Stimulated activated CD8-positive, alpha-beta memory T cell treated with anti-CD3 and anti-CD28 coated beads, Interleukin-12 subunit alpha, Interleukin-12 subunit beta, amount 100 ng/mL, for 1 hour (primary cell): ENCODE results near the gene TFAM.

Source experiments
- DNase-seq: peaks from one replicate; pipeline ENCODE4 v3.0.0-alpha.2; 2020; ENCODE audit warnings: low read depth

TFAM gene

DNA sequence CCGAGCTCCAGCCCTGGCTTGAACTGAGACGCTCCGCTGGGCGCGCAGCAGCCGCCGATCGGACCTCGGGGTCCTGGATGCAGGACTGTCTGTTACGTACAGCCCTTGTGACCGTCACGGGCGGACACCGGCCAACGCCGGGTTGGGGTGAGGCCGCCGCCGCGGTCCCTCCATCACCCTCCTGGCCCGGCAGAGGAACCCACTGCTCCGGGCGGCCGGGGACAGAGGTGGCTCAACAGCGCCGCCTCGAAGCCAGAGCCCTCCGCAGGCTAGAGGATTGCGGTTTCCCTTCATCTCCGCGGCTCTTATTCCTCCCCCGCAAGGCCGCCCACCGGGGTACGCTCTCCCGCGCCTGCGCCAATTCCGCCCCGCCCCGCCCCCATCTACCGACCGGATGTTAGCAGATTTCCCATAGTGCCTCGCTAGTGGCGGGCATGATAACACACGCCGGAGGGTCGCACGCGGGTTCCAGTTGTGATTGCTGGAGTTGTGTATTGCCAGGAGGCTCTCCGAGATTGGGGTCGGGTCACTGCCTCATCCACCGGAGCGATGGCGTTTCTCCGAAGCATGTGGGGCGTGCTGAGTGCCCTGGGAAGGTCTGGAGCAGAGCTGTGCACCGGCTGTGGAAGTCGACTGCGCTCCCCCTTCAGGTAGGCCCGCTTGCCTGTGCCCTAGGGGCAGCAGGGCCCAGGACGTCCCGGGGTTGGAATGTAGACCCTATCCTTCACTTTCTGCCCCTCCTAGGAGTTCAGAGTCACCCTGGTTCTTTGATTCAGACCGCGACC, at the start of gene TFAM:
Gene TFAM (plus strand): TSS at position 412 of the 785 bp plus-strand sequence. CDS start 138 bp downstream, at position 550.
- peak; percentile 95 for DNase-seq

DNA sequence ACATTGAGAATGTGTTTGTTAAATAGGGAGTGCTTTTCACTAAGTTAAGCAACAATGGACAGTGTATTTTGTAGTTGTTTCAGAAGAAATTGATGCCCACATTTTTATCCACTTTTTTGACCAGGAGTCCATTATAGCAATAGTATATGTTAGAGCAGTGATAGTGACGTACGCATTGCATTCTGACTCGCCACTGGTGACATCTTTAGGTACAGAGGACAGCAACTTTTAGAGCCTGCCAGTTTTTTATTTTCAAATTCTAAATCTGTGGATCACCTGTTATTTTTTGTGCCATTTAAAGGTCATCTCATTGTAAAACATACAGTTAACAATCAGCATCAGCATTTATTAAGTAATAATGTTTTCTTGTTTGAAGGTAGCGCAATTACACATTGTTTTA, 49.0 kb upstream of the TFAM start:
- DNase-seq: no peak

DNA sequence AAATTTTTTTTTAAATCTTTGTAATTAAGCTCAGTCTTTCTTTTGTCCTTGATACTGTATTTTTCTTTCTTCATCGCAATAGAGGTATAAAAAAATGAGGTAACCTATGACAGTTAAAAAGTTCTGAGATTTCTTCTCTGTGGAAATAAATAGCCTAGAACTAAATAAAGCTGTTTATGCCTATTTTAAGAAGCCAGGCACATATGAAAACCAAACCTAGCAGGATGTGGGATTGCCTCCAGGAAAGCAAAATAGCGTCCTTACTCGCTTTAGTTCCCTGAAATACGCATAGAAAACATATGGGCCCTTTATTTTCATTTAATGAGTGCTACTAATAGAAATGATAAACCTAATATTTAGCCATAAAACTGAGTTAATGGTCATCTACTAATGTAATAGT, 43.8 kb upstream of the TFAM start:
- no peak for DNase-seq

DNA sequence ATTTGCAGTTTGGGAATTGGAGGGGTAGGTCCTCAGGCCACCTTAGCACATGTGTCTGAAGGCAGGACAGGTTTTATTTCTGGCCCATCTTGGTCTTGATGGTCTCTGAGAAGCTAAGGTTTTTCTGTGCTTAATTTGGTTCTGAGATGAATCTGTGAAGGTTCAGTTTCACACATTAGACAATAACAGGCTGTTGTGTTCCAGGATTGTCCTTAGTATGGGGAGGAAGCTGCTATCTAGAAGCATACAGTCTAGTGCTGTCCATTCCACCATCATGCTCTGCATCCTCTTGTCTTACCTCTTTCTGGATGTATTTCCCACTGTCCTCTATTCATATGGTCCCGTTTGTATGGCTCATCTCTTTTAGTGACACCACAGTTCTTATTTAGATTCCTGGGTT, 43.3 kb upstream of the TFAM start:
- no peak for DNase-seq

DNA sequence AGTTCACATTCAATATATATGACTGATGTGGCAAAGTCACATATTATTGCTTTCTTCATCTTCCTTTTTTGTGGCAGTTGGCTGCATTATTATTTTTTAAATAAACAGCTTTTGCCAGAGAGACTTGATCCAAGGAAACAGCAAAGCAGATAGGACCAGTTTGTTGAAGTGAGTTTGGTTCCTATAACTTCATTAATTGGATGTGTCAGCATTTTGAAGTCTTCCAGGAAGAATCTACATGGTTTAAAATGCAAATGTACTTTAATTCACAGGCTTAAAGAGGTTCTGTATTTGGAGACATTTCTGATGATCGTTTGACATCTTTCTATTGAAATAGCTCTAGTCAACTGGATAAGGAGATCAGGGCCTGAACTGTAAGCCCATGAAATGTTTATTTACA, 37.2 kb upstream of the TFAM start:
- DNase-seq: no peak

DNA sequence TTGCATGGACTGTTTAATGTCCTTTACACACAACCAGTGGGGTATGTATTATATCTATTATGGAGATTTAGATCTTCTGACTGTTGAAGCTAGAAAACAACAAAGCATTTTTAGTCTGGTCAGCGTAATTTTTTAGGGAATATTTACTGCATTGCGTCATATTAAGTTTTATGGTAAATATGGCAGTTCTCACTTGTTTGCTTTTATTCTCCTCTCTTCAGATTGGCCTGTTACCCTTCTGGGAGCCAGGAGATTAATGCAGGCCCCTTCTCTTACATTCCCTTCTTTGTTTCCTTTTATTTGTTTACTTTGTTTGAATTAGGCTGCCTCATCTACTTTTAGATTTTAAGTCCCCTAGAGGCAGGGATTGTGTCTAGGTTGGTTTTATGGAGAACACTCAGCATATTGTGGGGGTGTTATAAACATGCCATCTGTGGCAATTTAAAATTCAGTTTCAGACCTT, 36.6 kb upstream of the TFAM start:
- DNase-seq: no peak

DNA sequence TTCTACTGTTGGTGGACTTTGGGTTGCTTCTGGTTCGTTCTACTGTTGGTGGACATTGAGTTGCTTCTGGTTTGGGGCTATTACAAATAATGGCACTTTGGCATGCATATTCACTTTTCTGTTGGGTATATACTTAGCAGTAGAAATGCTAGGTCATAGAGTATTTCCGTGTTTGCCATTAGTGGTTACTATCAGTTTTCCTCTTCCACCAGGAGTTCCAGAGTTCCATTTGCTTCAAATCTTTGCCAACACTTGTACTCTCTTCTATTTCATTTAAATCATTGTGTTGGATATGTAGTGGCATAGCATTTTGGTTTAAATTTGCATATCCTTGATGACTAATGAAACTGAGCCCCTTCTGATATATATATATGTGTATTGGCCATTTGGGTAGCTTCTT, 35.2 kb upstream of the TFAM start:
- no peak for DNase-seq

DNA sequence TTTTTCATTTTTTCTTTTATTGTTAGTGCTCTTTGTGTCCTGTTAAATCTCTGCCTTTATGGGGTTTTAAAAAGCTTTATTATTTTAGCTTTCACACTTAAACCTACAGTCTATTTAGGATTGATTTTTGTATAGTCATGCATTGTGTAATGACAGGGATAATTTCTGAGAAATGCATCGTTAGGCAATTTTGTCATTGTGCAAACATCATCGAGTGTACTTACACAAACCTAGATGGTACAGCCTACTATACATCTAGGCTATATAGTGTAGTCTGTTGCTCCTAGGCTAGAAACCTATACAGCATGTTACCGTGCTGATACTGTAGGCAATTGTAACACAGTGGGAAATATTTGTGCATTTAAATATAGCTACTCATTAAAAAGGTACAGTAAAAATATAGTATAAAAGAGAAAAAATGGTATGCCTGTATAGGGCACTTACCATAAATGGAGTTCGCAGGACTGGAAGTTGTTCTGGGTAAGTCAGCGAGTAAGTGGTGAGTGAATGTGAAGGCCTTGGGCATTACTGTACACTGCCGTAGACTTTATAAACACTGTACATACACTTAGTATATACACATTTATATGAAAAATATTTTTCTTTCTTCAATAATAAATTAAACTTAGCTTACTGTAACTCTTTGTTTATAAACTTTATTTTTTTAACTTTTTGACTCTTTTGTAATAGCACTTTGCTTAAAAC, 34.4 kb upstream of the TFAM start:
- no peak for DNase-seq

DNA sequence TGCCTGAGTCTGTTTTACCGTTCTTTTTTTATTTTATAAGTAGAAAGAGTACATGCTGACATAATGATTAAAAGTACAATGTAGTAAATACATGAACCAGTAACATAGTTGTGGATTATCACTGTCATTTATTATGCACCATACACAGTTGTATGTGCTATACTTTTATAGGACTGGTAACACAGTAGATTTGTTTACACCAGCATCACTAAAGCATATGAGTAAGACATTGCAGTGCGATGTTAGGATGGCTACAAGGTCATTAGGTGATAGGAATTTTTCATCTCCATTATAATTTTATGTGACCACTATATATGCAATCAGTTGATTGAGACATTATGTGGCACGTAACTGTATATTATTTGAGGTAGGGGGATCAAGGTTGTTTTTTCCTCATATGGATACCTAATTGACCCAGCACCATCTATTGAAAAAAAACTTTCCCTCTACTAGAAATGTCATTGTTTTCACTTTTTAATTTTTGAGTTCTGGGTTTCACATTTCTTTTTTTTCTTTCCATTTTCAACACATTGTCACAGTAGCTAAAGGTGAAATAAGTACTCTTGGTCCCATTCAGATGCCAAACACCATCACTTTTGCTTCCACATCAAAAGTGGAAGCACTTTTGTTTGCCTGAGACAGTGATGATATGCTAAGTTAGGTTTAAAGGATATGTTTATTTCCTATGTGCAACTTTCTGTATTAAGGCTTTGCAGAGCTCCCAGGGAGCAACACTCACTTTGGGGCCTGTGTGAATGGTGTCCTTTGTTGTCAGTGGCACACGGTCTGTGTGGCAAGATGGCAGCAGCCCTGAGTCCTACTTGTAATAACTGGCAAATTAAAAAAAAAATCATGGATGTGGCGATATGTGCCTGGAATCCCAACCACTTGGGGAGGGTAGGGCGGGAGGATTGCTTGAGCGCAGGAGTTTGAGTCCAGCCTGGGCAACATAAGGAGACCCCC, 33.3 kb upstream of the TFAM start:
- DNase-seq: no peak

DNA sequence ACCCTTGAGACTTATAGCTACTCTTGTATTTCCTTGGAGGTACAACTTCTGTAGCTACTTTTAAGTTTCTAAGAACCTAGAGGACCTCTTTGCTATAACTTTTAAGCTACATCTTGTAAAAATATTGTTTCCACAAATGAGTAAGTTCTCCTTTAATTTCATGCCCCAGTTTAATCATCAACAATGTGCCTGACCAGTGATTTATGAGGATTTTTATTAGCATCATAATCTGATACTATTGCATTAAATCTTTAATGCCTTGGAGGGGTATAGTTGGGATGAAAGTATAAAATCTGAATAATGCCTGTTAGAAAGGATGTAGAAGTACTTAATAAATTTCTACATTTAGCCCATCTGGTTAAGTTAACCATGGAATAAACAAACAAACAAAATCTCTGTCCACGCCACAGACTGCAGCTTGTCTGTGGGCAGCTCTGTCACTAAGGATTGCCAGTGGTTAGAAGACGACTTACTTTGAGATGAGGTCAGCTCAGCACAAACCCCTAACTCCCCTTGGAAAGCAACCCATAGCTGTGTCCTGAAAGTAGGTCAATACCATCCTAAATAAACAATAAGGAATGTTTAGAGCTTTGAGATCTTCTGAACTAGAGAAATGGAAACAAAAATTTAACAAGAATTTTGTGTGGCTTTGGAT, 32.1 kb upstream of the TFAM start:
- DNase-seq: no peak

DNA sequence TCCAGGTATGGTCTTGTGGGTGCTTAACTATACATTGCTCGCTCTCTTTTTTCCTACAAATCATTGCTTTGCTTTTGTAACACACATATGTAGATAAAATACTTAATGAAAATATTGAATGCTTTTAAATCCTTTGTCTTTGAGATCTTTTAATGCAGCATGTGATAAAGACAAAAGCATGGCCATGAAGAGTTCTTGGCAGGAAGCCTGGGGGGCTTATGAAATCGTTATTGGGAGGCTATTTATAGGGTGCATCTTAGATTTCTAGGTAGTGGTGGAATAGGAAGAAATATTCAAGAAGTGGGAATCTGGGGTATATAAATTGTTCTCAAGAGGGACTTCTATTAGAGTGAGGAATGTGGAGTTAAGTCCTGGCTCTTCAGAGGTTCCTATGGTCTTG, 28.5 kb upstream of the TFAM start:
- no peak for DNase-seq

DNA sequence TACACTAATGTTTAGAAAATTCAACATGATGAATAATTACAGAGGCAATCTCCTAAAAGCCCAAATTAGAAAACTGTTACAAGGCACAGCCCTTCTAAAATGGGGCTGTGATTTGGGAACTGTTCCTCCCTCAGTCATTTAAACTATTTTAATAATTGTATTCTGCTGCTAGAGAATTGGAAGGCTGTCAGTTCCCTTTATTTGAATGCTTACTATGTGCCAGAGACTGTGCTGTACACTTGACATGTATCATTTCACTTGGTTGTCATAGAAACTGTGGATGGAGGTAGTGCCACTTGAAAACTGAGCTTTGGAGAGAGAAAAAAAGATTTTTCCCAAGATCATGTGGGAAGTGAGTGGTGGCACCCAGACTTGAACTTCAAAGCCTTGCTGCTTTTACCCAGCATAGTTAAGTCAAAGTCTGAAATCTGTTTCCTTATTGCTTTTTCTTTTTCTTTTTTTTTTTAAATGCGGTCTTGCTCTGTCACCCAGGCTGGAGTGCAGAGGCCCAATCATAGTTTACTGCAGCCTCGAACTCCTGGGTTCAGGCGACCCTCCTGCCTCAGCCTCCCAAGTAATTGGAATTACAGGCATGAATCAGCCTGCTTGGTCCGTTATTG, 26.8 kb upstream of the TFAM start:
- DNase-seq: no peak

DNA sequence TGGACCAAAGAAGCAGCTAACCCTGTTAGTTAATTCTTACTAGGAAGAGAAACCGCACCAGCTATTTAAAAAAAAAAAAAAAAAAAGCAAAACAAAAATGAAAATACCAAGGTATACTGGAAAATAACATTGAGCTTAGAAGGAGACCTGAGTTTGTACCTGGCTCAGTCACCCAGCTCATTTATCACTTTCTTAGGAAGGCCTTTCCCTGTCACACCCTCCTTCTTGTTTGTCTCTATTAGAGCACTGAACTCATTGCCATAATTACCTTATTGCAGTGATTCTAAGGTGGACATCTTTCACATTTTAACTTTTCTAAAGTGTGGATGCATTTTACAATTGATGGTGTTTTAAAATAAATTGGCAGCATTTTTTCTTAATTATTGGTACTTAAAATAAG, 26.3 kb upstream of the TFAM start:
- no peak for DNase-seq

DNA sequence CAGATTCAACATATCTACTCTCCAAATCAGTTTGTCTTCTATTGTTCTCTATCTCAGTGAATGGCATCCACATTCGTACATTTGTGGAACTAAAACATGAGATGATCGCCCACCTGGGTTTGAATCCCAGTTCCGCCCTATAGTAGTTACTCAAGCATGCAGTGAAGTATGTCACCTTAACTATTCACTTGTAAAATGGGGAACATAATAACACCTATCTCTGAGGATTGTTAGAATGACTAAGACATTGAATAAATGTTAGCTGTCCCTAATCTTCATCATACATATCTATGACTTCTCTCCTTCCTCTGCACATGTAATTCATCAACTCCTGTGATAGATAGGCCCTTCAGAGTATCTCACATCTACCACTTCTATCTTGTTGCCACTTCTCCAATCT, 25.7 kb upstream of the TFAM start:
- no peak for DNase-seq

DNA sequence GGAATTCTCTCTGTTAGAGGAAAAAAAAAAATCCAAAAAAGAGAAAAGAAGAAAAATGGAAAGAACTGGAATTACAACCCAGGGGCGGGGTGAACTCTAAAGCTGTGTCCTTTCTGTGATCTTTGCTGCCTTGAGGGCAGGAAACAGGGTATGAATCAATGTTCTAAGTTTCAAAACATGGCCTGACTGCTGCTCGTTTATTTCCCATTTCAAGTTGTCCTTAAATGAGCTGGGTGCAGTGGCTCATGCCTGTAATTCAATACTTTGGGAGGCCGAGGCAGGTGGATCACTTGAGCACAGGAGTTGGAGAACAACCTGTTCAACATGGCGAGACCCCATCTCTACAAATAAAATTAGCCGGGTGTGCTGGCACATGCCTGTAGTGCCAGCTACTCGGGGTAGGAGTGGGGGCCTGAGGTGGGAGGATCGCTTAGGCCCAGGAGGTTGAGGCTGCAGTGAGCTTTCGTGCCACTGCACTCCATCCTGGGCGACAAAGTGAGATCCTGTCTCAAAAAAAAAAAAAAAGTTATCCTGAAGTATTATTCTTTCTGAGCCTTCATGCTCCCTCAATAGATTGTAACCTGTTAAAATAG, 24.7 kb upstream of the TFAM start:
- no peak for DNase-seq

DNA sequence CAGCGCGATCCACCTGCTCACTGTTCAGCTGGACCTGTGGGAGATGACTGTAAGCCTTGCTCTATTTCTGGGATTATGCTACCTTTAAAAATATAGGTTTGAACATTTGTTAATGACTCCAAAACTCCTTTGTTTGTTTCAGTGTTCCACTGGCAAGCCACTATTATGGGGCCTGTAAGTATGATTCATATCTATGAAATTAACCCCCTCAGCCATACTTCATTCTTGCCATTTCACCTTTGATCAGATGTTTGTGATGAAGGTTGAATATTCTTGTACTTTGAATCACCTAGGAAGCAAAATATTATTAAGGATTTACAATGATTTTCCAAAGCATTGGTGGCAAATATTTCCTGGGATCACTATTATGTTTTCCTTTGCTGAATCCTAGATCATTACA, 23.9 kb upstream of the TFAM start:
- DNase-seq: no peak

DNA sequence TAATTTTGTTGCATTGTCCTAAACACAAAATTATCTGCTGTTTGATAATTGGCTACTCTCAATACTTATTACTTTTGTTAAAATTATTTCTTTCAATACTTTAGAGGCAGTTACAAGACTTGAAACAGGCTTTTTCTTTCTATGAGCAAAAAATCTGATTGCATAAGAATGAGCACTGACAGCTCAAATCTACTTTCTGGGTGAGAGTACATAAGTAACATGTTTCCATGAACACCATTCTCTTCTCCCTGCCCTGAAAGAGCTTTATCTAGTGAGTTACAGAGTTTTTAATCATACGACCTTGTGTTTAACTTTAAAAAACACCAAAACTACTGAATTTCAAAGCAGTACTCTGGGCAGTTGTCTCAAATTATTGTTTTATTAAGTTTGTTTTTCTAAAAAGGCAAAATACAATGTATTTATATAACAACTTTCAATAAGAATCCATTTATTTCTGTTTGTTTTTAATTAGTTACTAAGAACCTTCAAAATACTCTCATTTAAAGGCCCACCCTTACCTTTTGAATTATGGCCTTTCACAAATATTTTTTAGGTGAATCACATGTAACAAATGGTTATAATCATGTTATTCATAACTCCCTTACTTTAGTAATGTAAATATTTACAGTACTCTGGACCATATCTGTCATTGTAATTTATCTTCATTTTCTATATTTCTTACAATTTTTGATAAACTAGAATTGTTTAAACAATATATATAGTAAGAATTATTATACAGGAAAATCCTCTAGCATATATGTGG, 23.0 kb upstream of the TFAM start:
- DNase-seq: no peak

DNA sequence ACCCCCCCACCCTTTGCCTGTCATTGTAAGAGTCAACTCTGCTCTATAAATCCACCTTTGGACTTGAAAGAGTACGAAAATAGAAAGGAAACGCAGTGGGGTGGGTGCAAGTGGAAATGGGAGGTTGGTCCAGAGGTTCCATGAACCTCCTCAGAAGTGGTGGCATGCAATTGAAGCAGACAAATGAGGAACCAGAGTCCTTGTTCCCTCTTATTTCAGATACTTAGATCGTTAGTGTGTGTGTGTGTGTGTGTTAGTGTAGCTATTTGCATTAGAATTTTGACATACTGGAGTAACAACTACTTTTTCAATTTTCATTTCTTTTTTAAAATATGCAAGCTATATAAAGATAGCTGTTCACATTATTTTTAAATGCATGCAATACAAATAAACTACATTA, 18.1 kb upstream of the TFAM start:
- DNase-seq: no peak

DNA sequence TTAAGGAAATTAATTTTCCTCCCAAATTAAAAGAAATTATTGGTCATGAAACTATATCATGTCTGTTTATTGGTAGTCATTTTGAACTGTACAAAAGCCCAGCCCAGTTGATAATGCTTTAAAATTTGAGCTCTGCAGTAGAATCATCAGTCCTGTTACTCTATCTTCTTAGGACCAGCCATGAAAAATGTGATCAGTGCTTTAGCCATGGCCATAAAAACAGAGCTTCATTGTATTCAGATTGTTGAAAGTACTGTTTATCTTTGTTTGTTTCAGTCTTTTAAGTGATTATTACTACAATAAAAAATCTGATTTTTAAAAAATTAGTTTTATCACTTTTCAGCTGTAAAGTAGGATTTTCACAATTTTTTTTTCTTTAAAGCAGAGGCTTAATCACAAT, 13.7 kb upstream of the TFAM start:
- no peak for DNase-seq
